ENCODE measurements around the gene BPIFB4. TPM values are rescaled to one million over a fixed set of nuclear protein-coding genes. Genes with fewer than 3 reads are reported as not detected.

BPIFB4 gene
- total and polyA plus RNA-seq, 2 of the 4 experiments (the other 2 are of a cell fraction) = not detected

GRCh38 chr20:33154252-33154651 lies 74.8 kb downstream of the BPIFB4 start:
- no peak overlapping the region for H2BK120ac ChIP-seq (ENCODE audit: low read depth, low read length)
- no peaks in the 10 kb centered on the region for H3K9me3 ChIP-seq (ENCODE audit: control insufficient read depth, insufficient read depth, low read length)
- no peak overlapping the region for H4K8ac ChIP-seq (ENCODE audit: low read depth in 2 of 2, low read length in 2 of 2)
- no peak overlapping the region for H3K4me3 ChIP-seq (ENCODE audit: insufficient read depth, low read depth, low read length)
- H2AK5ac ChIP-seq (ENCODE audit: low read depth, low read length) = no peak overlapping the region
- no peak overlapping the region for H3K4me2 ChIP-seq (ENCODE audit: low read depth, low read length)
- H4K20me1 ChIP-seq (ENCODE audit: insufficient read depth, low read length) = no peaks in the 10 kb centered on the region
- no peak overlapping the region for H3K14ac ChIP-seq (replicated peaks; ENCODE audit: low read depth, low read length)
- no peak overlapping the region for H2AFZ ChIP-seq (replicated peaks; ENCODE audit: low read length, poor library complexity)
- peaks cover 3% of the 10 kb centered on the region for H3K27me3 ChIP-seq (ENCODE audit: control insufficient read depth, insufficient read depth, low read length)
- no peak overlapping the region for H2BK5ac ChIP-seq (ENCODE audit: low read depth, low read length, poor library complexity, severe bottlenecking)
- dilution Hi-C loops (cut with HindIII; ENCODE audit: low sequenced_read_pairs, unreplicated experiment) (no loop called here), intact Hi-C loops (cut with micrococcal nuclease) (no loop called here), in situ Hi-C loops (cut with MboI; ENCODE audit: low sequenced_read_pairs) (no loop called here)
- no peak overlapping the region for H4K91ac ChIP-seq (ENCODE audit: insufficient read depth, low read depth, low read length)
- CTCF ChIA-PET = no interaction called here
- no peak overlapping the region for H2BK15ac ChIP-seq (ENCODE audit: low read depth, low read length)
- TF ChIP-seq RAD21 (IDR thresholded peaks at IDR 0.05; ENCODE audit: low read length) (no peak), BHLHE40 (IDR thresholded peaks at IDR 0.05; ENCODE audit: low read depth, low read length) (no peak), CEBPB (IDR thresholded peaks at IDR 0.05; ENCODE audit: low read depth, low read length) (no peak), CTCF (conservative IDR thresholded peaks at IDR 0.05; ENCODE audit: low read depth, low read length) (no peak)
- H3K27ac ChIP-seq (ENCODE audit: insufficient read depth, low read length) = no peak overlapping the region
- H3K4me1 ChIP-seq (ENCODE audit: control insufficient read depth, insufficient read depth, low read length) = no peaks in the 10 kb centered on the region
- POLR2A ChIA-PET (ENCODE audit: unreplicated experiment) = interaction anchor here (0.5 kb wide), 1 partner anchor 52 kb away, joined by 3 read pairs; no protein-coding TSS in a partner anchor
- H3K4ac ChIP-seq (ENCODE audit: low read depth, low read length) = no peak overlapping the region
- H3K23ac ChIP-seq (ENCODE audit: low read depth, low read length) = no peak overlapping the region
- WGBS, 2 experiments (ENCODE audit: extremely low coverage in 2 of 2, insufficient read length in 1 of 2) = no CpG with 5 or more reads among the region's 6 CpGs
- no peak overlapping the region for H3K9ac ChIP-seq (ENCODE audit: low read depth, low read length)
- ATAC-seq (ENCODE audit: low read depth) = no peak
- H2AK9ac ChIP-seq (replicated peaks; ENCODE audit: low read depth, low read length, poor library complexity) = no peak overlapping the region
- no peak overlapping the region for H3K18ac ChIP-seq (ENCODE audit: low read depth, low read length)
- H3K36me3 ChIP-seq (ENCODE audit: control insufficient read depth, insufficient read depth, low read length) = no peaks in the 10 kb centered on the region
- H3K79me1 ChIP-seq (ENCODE audit: low read depth in 1 of 2, low read length in 2 of 2) = no peaks in the 10 kb centered on the region
- H3K56ac ChIP-seq (ENCODE audit: extremely low read depth, insufficient read depth, low read length) = no peak overlapping the region
- H3K9me1 ChIP-seq (ENCODE audit: insufficient read depth, low read length) = no peaks in the 10 kb centered on the region
- DNase-seq = no peak
- no peak overlapping the region for H4K5ac ChIP-seq (ENCODE audit: low read depth, low read length)
- BruUV-seq (replicated peaks) = no TSS peak
- no peak overlapping the region for H2BK20ac ChIP-seq (ENCODE audit: low read depth, low read length)

All from IMR-90 (cell line).